CD4-positive, alpha-beta T cell (primary cell): ENCODE results near the gene EXPH5. TPM values are rescaled to one million over a fixed set of nuclear protein-coding genes. Genes with fewer than 3 reads are reported as not detected.

ENCODE experiments used
- ATAC-seq: fragments of 200-7000 bp; cut with Tn5 transposase; one replicate; pipeline ENCODE4 v1.10.0; 2022; ENCODE audit warnings: mild to moderate bottlenecking; ENCODE audit not compliant: poor library complexity
- CTCF ChIA-PET: fragments of 350-600 bp; sonication (Branson Sonifier 250); formaldehyde crosslinking; loops from one replicate; lab custom pipeline; 2021; ENCODE audit warnings: antibody characterized with exemption, inconsistent platforms; lab: Charles Lee
- POLR2A ChIA-PET: fragments of 350-600 bp; sonication (Branson Sonifier 250); formaldehyde crosslinking; loops from one replicate; lab custom pipeline; 2021; ENCODE audit warnings: antibody characterized with exemption, inconsistent platforms; lab: Charles Lee
- DNase-seq, 14 experiments: peaks; one replicate each; pipeline ENCODE4 v3.0.0-alpha.2; 2013 to 2020; ENCODE audit warnings: mixed read lengths in 2 of 14
- H3K27ac ChIP-seq, 2 donors: one replicate each; pipeline versions ENCODE4 v1.5.1 to v1.7.0; 2013; ENCODE audit warnings: low read length in 2 of 2, low read depth in 1 of 2, mild to moderate bottlenecking in 1 of 2
- H3K27me3 ChIP-seq, 2 experiments: 1 replicate in 1 of 2; 2 replicates in 1 of 2; pipeline versions ENCODE4 v1.6.1 to v1.7.0; 2013; ENCODE audit warnings: low read length in 2 of 2, control low read depth in 1 of 2, mild to moderate bottlenecking in 1 of 2, moderate library complexity in 1 of 2; ENCODE audit not compliant: insufficient read depth in 2 of 2, control insufficient read depth in 1 of 2
- H3K36me3 ChIP-seq: one replicate; pipeline ENCODE4 v1.6.1; 2013; ENCODE audit warnings: low read length, control low read depth; ENCODE audit not compliant: insufficient read depth
- H3K4me1 ChIP-seq: one replicate; pipeline ENCODE4 v1.6.1; 2013; ENCODE audit warnings: low read length, control low read depth; ENCODE audit not compliant: insufficient read depth
- H3K4me3 ChIP-seq: one replicate; pipeline ENCODE4 v1.5.1; 2013; ENCODE audit warnings: mild to moderate bottlenecking, low read length, moderate library complexity
- H3K9me3 ChIP-seq, 2 experiments: 1 replicate in 1 of 2; 2 replicates in 1 of 2; pipeline versions ENCODE4 v1.6.1 to v1.7.0; 2013; ENCODE audit warnings: low read length in 2 of 2, mild to moderate bottlenecking in 2 of 2, control low read depth in 1 of 2, moderate library complexity in 1 of 2; ENCODE audit not compliant: control insufficient read depth in 1 of 2, insufficient read depth in 1 of 2
- H3K27ac Mint-ChIP-seq: one replicate; pipeline ENCODE4 v1.8.0; 2020; ENCODE audit warnings: mixed read lengths
- H3K27me3 Mint-ChIP-seq: one replicate; pipeline ENCODE4 v1.8.0; 2021; ENCODE audit warnings: mixed read lengths
- H3K36me3 Mint-ChIP-seq: one replicate; pipeline ENCODE4 v1.8.0; 2021; ENCODE audit warnings: low read depth, mixed read lengths
- H3K4me1 Mint-ChIP-seq: one replicate; pipeline ENCODE4 v1.8.0; 2021; ENCODE audit warnings: low read depth, mixed read lengths
- H3K4me3 Mint-ChIP-seq: one replicate; pipeline ENCODE4 v1.8.0; 2020; ENCODE audit warnings: mild to moderate bottlenecking, mixed read lengths
- H3K9me3 Mint-ChIP-seq: one replicate; pipeline ENCODE4 v1.8.0; 2020; ENCODE audit warnings: mixed read lengths
- intact Hi-C, 2 experiments: fragments of 100-400 bp; cut with DNase I in 1 of 2; cut with micrococcal nuclease in 1 of 2; formaldehyde crosslinking; loops; one replicate each; pipeline versions ENCODE4 v1.15.1 to v1.9.0; 2023 to 2025; cut with DNase I, micrococcal nuclease
- total RNA-seq, 174 experiments: library from RNA in 2 of 174; stranded (reverse) in 2 of 174; gene quantifications; one replicate each; pipeline ENCODE4 v1.2.3 and lab custom pipeline; 2021 to 2026
- TF ChIP-seq, protein P1 (sequence below): fragments of 200-600 bp; IDR thresholded peaks from one replicate; pipeline ENCODE4 v1.8.0; 2022; ENCODE audit warnings: antibody characterized with exemption, mild to moderate bottlenecking

The EXPH5 gene
- total RNA-seq, 2 experiments from 2014 or later = 2.0 to 3.7 TPM

DNA sequence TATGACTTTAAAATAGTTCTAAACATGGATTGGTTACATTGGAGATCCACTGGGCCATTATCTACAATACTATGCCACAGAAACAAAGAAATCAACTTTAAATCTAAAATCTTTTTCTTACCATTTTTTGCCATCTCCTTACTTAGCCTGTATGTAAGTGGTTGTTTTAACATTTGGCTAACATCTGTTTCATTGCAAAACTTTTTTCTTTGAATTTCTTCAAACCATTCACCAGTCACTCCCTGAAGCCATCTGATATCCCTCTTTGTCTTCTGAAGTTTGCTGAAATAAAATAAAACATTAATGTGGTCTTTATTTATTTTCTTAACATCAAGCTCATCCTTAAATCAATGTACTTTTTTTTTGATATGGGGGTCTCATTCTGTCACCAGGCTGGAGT is 52.0 kb downstream of the EXPH5 start:
- TF ChIP-seq, protein P1, sequence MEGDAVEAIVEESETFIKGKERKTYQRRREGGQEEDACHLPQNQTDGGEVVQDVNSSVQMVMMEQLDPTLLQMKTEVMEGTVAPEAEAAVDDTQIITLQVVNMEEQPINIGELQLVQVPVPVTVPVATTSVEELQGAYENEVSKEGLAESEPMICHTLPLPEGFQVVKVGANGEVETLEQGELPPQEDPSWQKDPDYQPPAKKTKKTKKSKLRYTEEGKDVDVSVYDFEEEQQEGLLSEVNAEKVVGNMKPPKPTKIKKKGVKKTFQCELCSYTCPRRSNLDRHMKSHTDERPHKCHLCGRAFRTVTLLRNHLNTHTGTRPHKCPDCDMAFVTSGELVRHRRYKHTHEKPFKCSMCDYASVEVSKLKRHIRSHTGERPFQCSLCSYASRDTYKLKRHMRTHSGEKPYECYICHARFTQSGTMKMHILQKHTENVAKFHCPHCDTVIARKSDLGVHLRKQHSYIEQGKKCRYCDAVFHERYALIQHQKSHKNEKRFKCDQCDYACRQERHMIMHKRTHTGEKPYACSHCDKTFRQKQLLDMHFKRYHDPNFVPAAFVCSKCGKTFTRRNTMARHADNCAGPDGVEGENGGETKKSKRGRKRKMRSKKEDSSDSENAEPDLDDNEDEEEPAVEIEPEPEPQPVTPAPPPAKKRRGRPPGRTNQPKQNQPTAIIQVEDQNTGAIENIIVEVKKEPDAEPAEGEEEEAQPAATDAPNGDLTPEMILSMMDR = no peak
- Histone ChIP-seq H3K4me3 (no peak overlapping the region), H3K9me3 (no peaks in the 10 kb centered on the region), H3K27me3 (no peaks in the 10 kb centered on the region), H3K36me3 (no peaks in the 10 kb centered on the region), H3K27ac (no peak overlapping the region), H3K4me1 (no peaks in the 10 kb centered on the region)
- ChIA-PET CTCF (no interaction called here), POLR2A (no interaction called here)
- no peak for DNase-seq
- intact Hi-C loops = no loop called here
- Mint-ChIP-seq H3K4me3 (no peak overlapping the region), H3K4me1 (no peaks in the 10 kb centered on the region), H3K9me3 (no peaks in the 10 kb centered on the region), H3K27me3 (no peaks in the 10 kb centered on the region), H3K36me3 (no peaks in the 10 kb centered on the region), H3K27ac (no peak overlapping the region)
- ATAC-seq = no peak

DNA sequence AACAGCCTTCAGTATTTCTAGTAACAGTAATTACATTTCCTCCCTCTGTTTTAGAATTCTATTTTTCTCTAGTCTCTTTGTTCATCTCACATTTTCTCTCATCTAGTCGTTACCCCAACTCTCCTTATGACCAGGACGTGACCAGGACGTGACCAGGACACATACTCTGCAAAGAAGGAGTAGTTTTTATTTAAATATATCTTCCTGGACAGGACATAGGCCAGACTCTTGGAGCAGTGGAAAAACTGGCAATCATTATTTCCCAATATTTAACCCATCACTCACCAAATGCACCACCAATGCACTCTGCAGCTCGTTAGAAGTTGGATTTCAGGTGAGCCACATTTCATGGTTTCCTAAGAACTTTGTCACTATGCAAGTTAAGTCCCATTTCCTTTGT is 55.1 kb downstream of the EXPH5 start:
- no peak overlapping the region for H3K27ac Mint-ChIP-seq
- ChIA-PET CTCF (no interaction called here), POLR2A (no interaction called here)
- Histone ChIP-seq H3K27me3 (no peaks in the 10 kb centered on the region), H3K27ac (no peak overlapping the region), H3K36me3 (no peaks in the 10 kb centered on the region), H3K9me3 (no peaks in the 10 kb centered on the region), H3K4me1 (no peaks in the 10 kb centered on the region), H3K4me3 (no peak overlapping the region)
- H3K4me1 Mint-ChIP-seq = no peaks in the 10 kb centered on the region
- no peak for DNase-seq
- no peak overlapping the region for H3K4me3 Mint-ChIP-seq
- TF ChIP-seq, protein P1 = no peak
- no peaks in the 10 kb centered on the region for H3K9me3 Mint-ChIP-seq
- no peak for ATAC-seq
- intact Hi-C loops = no loop called here
- no peaks in the 10 kb centered on the region for H3K27me3 Mint-ChIP-seq
- no peaks in the 10 kb centered on the region for H3K36me3 Mint-ChIP-seq

DNA sequence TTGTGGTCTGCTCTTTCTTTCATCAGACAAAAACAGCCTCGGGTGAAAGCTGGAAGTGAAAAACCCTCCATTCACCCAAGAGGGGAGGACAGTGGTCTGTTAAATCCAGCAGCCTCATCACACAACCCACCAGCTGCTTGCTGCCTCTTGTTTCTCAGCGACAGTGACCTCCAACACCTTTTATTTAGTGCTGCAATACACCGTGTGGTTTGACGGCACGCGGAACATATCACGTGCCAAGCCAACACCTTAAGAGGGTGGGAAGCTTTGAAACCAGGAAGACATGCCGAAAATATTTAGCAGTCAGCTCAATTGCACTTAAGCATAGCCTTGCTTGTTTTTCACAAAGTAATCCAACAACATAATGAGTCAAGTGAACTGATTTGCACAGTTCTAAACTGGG is 55.5 kb downstream of the EXPH5 start:
- ATAC-seq = peak; percentile 48
- intact Hi-C loops = no loop called here
- Histone ChIP-seq H3K4me3 (no peak overlapping the region), H3K4me1 (no peaks in the 10 kb centered on the region), H3K9me3 (no peaks in the 10 kb centered on the region), H3K27ac (no peak overlapping the region), H3K27me3 (no peaks in the 10 kb centered on the region), H3K36me3 (no peaks in the 10 kb centered on the region)
- peak in 5 of 14 experiments; percentile 3 to 39 (median 12) for DNase-seq
- CTCF ChIA-PET = no interaction called here
- no peaks in the 10 kb centered on the region for H3K36me3 Mint-ChIP-seq
- no peaks in the 10 kb centered on the region for H3K27me3 Mint-ChIP-seq
- peak overlapping the region; percentile 52 for H3K4me3 Mint-ChIP-seq
- H3K9me3 Mint-ChIP-seq = no peaks in the 10 kb centered on the region
- TF ChIP-seq, protein P1 = no peak
- POLR2A ChIA-PET = no interaction called here
- H3K27ac Mint-ChIP-seq = no peak overlapping the region
- no peaks in the 10 kb centered on the region for H3K4me1 Mint-ChIP-seq
